ENCODE data around the gene SLC39A9.

- TF ChIP-seq POLR2A (IDR thresholded peaks at IDR 0.05; ENCODE audit: low read depth, low read length) (no peak), POLR2AphosphoS5 (IDR thresholded peaks at IDR 0.05; ENCODE audit: low read depth, low read length) (no peak), TAF1 (IDR thresholded peaks at IDR 0.05; ENCODE audit: low read depth, low read length) (no peak)
Measured at GRCh38 chr14:69372146-69372545, 26.3 kb upstream of the SLC39A9 start.
